H1 (cell line): ENCODE data around the gene QSER1.

Experiments used
- ATF3 ChIP-seq: IDR thresholded peaks from 2 replicates; pipeline ENCODE4 v1.6.1; 2011; ENCODE audit warnings: low read depth, mild to moderate bottlenecking, low read length; ENCODE audit not compliant: insufficient read depth
- EZH2 ChIP-seq: fragments of 200-600 bp; sonication (generic); IDR thresholded peaks from 2 replicates; pipeline ENCODE4 v1.7.1; 2012; ENCODE audit warnings: low read depth, mild to moderate bottlenecking, moderate library complexity, low read length, inconsistent platforms; ENCODE audit not compliant: severe bottlenecking
- YY1 ChIP-seq: IDR thresholded peaks from 2 replicates; pipeline ENCODE4 v1.6.1; 2011; ENCODE audit warnings: low read depth, mild to moderate bottlenecking, low read length
- ZNF274 ChIP-seq: IDR thresholded peaks from 2 replicates; pipeline ENCODE4 v1.7.0; 2012; ENCODE audit warnings: low read length, borderline replicate concordance; ENCODE audit errors: extremely low read depth

GRCh38 chr11:32902089-32902665 is 9.6 kb downstream of the QSER1 start:
- TF ChIP-seq ZNF274 (no peak), EZH2 (no peak), ATF3 (no peak), YY1 (no peak)
